DND-41 (cell line): Measurements from ENCODE around the gene ARIH2.

Experiments used
- EZH2 ChIP-seq: IDR thresholded peaks from 3 replicates; pipeline ENCODE4 v1.6.1; 2012; ENCODE audit warnings: borderline replicate concordance, low read depth, mild to moderate bottlenecking, moderate library complexity, low read length, inconsistent platforms; ENCODE audit not compliant: severe bottlenecking
- TF ChIP-seq, protein P1 (sequence below): IDR thresholded peaks from 2 replicates; pipeline ENCODE4 v1.5.1; 2012; ENCODE audit warnings: borderline replicate concordance, low read length, moderate library complexity, mild to moderate bottlenecking; ENCODE audit not compliant: poor library complexity, severe bottlenecking; ENCODE audit errors: extremely low read depth

DNA sequence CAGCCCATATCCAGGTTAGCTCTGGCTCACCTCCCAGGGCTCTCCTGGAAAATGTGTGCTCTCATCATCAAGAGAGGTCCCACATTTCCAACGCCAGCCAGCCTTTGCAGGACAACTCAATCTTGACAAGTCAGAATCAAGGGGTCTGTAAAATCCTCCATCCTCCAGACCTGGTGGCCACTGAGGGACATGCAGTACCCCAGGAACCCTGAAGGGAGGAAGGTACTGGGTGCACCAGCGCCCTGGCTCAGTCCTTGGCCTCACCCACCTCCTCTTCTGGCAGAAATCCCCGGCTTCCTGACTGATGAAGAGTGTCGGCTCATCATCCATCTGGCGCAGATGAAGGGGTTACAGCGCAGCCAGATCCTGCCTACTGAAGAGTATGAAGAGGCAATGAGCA, 82.5 kb downstream of the ARIH2 start:
- TF ChIP-seq, protein P1, sequence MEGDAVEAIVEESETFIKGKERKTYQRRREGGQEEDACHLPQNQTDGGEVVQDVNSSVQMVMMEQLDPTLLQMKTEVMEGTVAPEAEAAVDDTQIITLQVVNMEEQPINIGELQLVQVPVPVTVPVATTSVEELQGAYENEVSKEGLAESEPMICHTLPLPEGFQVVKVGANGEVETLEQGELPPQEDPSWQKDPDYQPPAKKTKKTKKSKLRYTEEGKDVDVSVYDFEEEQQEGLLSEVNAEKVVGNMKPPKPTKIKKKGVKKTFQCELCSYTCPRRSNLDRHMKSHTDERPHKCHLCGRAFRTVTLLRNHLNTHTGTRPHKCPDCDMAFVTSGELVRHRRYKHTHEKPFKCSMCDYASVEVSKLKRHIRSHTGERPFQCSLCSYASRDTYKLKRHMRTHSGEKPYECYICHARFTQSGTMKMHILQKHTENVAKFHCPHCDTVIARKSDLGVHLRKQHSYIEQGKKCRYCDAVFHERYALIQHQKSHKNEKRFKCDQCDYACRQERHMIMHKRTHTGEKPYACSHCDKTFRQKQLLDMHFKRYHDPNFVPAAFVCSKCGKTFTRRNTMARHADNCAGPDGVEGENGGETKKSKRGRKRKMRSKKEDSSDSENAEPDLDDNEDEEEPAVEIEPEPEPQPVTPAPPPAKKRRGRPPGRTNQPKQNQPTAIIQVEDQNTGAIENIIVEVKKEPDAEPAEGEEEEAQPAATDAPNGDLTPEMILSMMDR, result no peak
- TF ChIP-seq EZH2, result no peak
